ENCODE results near the gene IL22RA1.

IL22RA1 gene

DNA sequence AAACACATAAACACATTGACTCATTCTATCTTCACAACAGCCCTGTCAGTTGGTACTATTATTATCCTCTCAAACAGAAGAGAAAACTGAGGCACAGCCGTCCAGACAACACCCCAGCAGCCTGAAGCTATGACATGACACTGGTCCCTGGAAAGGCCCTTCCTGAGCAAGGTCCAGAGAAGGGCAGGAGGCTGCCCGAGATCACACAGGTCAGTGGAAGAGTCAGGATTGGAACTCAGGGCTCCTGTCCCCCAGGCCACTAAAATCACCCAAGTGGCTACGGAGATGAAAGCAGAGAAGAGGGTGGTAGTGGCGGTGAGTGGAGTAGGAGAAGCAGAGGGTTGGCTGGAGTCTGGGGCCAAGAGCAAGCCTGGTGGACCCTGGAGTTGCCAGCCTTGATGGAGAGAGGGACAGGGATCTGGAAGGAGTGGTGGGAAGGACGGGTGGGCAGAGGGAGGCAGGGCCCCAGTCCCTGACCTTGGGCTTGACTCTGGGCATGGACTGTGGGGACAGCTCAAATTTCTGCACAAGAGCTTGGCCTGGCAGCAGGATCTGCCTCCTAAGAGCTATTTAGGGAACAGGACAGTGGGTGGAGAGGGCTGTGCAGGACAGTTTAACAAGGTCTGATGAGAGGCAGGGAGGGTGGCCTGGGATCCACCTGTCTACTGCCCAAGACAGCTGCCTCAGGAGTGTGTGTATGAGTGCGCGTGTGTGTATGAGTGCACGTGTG, 46.8 kb downstream of the IL22RA1 start:
- no peak for DNase-seq

DNA sequence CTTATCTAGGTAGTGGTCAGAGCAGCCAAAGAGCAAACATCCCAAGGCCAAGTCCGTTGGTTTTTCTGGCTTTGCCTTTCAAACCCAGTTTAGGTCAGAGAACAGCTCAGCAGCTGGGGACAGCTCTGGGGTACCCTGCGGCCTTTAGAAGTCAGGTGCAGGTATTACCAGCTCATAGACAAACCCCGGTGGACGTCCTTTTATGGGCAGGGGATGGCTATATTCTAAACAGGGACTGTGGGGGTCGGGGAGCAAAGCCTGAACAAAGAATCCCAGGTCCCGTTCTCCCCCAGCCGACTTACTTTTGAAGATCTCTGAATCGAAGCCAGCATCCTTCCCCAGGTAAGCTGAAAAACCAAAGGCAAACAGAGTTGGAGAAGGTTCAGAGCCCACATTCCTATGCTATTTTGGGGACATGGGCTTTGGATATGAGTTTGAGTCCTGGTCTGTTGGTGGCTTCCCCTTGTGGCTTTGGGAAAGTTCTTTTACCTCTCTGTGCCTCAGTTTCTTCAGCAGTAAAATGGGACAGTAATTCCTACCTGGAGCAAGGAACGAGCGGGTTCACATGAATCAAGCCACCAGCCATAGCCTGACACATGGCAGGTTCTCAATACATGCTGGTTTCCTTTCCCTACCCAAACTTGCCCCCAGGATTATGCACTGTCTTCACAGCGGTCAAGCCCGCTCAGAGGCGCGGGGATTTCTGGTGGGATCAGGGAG, 47.6 kb downstream of the IL22RA1 start:
- DNase-seq: no peak

DNA sequence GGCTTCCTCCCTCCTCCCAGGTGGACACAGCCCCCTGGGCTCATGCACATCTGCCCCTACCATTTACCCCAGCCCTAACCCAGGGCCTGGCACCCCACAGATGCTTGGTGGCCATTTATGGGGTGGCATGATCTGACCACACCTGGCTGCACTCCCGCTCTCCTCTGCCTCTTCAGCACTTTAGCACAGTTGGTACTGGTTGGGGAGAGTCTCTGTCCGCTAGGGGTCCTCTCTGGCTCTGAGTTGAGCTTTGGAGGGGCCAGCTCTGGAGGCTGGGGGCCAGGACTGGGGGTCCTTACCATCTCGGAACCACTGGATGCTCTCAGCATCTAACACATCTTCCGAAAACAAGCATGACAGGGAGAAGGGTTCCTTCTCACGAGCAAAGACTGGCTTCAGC, 48.4 kb downstream of the IL22RA1 start:
- DNase-seq: no peak

DNA sequence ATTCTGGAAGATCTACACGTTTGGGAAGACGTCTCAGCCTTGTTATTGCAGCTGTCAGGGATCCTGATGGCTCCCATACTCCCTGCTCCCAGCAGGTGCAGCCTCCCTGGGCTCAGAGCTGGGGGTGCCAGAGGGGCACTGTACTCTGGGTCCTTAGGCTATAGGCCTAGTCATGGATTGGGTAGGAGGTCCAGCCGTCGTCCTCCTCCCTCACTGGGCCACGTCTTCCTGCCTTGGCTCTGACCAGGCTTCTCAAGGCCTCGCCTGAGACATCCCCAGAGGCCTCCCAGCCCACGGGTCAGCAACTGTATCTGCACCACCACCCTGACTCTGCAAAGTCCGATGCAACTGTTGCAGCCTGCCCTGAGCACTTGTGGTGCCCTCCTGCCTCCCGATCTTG, 49.2 kb downstream of the IL22RA1 start:
- DNase-seq: no peak

DNA sequence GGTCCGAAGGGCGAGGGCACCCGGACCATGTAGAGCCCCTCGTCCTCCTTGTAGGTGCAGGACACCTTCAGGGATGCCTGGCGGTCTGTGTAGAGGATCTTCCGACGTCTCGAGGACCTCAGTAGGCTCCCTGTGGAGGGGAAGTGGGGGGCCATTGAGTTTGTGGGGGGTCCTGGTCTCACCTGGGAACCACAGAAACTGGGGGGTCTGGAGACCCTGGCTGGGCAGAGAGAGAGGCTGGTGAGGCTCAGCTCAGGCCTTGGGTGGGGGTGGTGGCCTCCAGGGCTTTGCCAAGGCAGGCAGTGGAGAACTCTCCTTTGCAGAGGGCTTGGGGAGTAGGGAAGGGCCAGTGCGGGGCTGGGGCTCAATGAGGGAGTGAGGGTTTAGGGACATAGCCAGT, 50.0 kb downstream of the IL22RA1 start:
- DNase-seq: no peak

DNA sequence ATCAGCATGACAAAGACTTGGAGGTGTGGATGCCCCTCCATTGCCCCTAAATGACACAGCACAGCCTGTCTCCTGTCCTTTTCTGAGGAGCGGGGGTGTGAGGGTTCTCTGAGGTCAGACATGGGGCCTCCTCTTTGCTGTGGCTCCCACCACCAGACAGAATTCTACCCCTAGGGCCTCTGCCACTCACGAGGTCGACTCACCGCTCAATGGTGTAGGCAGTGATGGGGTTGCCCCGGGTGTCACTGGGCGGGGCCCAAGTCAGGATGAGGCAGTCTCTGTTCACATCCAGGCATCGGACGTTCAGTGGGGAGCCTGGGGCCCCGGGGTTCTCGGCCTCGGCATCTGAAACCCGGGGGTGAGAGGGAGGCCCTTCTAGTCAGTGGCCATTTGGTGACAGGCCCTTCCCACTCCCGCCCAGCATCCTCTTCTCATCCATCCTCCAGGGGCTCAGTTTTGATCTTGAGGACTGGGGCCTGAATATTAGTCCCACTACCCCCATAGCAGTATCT, 50.9 kb downstream of the IL22RA1 start:
- DNase-seq: no peak

DNA sequence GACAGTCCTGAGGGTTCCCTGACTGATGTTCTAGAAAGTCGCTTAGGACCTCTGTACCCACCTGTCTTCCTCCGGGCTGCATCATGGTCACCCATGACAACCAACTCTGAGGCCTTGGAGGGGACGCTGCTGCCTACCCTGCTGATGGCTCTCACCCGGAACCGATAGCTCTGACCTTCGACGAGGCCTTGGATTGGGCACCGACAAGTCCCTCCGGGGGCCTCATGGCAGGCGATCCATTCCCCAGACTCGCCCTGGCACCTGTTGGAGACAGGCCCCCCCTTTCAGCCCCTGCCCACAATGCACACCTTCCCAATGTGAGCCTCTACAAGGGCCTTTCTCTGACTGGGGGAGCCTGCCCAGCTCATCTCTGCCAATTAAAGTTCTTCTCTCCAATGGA, 52.2 kb downstream of the IL22RA1 start:
- DNase-seq: no peak

DNA sequence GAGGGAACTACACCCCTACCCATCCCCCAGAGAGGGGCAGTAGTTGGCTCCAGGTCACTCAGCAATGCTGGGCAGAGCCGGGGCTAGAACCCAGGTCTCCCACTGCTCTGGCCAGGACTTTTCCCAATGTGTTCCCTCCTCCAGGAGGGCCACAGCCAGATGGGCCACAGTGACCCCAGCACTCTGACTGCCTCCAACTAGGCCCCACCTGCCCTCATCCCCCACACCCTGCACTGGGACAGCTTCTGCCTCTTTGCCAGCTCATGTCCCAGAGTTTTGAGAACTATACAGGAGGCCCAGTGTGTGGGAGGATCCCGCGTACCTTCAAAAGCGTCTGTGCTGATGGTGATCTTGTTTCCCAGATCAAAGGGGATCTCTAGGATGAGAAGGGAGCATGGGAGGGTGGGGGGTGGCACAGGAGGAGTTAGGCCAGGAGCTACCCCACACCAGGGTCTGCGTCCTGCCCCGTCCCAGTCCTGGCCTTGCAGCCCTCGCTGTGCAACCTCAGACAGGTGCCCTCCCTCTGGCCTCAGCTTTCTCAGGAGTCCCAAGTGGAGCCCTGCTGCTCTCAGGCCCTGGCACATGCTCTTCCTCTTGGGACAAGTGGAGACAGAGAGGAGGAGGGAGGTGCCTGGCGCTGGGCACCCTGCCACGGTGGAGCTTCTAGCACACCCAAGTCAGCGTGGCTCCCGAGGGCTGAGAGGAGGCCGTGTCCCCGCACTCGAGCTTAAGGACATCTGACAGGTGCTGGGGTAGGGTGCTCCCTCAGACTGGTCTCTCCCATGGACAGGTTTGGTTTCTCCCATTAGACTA, 53.0 kb downstream of the IL22RA1 start:
- DNase-seq: no peak

DNA sequence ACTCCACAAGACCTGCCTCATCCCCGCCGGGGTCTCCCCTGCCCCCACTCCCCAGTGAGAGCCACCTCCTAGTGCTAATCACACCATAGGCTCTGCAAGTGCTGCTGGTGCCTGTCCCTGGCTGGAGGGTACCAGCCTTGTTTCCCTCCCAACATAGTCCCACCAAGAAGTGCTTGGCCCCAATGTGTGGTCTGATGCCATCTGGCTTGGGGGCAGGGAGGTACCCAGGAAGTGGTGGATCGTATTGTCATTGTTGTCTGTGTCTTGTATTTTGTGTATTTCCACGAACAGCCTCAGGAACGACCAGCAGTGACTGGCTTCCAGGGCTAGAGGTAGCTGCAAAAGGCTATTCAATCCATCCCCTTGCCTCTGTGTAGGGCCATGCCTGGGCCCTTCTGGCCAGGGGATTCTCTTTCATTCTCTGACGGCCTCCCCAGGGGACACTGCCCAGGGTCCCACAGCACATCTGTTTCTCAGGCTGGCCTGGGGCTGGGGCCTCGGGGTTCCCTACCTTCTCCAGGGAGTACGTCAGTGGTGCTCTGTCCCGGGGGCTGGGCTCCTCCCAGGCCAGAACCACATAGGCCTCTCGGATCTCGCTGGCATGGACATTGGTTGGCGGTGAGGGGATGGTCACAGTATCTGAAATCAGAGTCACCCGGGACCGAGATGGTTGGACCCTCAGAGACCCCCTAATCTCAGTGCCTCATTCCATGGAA, 53.8 kb downstream of the IL22RA1 start:
- no peak for DNase-seq

DNA sequence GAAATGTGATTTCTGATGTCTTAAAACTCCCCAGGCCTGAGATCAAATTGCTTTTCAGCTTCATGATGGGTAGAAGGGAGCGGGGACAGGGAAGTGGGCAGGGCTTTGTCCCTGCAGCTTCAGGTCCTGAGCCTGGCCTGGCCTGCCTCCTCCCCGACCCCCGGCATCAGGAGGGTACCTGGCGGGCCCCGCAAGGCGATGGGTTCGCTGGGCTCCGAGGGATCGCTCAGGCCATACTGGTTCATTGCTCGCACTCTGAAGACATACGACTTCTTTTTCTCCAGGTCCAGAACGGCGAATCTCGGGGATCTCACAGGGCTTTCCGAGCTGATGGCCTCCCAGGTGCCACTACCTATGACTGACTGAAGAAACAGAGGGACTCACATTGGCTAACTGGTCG, 56.5 kb downstream of the IL22RA1 start:
- no peak for DNase-seq

DNA sequence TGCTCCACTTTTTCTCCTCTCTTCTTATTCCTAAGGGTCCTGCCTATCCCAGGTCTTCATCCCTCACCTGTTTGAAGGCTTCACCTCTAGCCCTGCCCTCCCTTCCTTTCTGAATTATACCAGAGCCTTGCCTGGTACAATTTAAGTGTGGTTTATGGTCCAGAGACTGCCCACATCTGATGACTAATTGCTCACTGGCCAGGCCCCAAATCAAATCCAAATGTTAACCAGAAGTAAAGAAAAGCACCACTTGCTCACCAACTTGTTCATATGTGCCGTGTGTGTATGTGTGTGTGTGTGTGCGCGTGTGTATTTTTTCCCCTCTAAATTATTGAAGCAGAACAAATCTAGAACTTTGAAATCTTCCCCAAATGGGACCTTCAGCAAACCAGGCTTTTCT, 57.4 kb downstream of the IL22RA1 start:
- no peak for DNase-seq

DNA sequence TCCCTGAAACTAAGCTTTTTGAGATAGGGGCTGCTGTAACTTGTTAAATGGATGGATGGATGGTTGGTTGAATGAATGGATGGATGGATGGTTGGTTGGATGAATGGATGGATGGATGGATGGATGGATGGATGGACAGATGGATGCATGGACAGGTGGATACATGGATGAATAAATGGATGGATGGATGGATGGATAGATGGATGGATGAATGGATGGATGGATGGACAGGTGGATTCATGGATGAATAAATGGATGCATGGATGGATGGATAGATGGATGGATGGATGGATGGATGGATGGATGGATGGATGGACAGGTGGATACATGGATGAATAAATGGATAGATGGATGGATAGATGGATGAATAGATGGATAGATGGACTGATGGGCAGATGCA, 57.9 kb downstream of the IL22RA1 start:
- no peak for DNase-seq

DNA sequence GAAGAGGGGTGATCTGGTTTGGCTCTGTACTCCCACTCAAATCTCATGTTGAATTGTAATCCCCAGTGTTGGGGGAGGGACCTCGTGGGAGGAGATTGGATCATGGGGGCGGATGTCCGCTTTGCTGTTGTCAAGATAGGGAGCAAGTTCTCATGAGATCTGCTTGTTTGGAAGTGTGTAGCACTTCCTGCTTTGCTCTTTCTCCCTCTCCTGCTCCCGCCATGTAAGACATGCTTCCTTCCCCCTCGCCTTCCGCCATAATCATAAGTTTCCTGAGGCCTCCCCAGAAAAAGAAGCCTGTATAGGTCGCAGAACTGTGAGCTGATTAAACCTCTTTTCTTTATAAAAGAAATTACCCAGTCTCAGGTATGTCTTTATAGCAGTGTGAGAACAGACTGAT, 58.9 kb downstream of the IL22RA1 start:
- no peak for DNase-seq

DNA sequence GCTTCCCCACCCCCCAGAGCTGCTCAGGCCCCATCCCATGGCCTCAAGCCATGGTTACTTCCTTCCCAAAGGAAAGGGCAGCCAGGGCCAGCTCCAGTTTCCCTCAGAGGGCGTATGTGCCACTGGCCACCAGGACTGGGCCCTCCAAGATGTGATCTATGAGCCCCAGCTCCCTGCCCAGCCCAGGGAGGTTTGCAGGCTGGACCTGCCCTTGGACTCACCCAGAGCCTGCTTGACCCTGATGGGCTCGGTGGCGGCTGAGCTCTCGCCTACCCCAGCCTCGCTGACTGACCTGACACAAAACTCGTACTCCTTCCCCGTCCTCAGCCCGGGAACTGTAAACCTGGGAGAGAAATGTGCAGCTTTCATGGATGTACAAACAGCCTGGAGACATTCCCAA, 60.6 kb downstream of the IL22RA1 start:
- DNase-seq: no peak

DNA sequence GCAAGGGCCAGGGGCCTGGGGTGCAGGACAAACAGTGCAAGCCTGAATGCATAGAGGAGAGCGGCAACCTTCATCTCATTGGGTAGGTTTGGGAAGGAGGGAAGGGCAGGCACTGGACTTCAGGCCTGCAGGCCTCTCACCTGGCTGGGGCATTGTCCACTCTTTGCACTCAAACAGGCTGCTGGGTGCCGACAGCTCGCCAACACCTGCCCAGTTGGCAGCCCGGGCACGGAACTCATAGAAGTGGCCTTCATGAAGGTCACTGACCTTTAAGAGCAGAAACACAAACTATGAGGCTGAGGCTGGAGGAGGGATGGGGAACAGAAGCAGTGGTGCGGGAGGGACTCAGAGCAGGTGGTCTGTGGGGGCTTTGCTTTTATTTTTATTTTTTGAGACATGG, 61.8 kb downstream of the IL22RA1 start:
- no peak for DNase-seq

DNA sequence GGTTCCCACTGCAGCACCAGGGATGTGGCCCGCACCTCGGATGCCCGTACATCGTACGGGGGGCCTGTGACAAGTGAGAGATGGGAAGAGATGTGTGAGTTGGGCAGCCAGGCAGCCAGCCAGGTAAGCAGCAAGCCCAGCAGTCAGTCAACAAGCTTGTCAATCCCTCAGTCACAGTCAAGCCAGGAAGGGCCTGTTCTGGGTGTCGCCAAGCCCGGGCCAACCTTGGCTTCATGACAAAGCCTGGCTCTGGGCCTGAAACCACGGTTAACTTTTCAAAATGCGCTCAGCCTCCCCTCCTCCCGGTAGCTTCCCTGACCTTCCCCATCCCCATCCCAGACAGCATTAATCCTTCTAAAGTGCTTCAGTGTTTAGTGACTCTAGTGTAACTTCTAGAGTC, 62.8 kb downstream of the IL22RA1 start:
- no peak for DNase-seq

DNA sequence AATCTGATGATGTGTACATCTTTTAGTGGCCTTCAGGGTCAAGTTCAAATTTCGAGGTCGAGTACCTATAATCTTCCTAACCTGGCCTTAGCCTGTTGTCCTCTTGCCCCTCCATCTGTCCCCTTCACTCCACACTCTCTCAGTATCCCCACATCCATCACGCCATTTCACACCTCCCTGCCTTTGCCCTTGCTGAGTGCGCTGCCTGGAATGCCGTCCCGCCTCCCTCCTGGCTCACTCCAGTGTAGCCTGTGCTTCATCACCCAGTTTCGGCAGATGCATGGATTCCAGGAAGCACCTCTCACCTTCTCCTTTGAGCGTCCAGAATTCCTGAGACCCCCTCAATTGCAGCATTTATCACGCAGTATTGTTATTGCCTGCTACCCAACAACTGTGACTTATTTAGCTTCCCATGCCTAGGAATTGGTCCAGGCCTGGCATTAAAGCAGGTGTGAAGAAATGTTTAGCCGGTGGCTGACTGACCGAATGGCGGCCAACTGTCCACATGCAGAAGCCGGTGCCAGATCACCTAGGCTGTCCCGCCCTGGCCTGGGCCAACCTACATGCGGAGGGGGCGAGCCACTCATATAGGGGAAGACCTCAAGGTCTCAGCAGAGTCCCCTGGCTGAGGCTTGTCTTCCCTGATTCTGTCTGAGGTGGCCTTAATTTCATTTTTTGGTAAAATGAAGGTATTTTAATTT, 65.5 kb downstream of the IL22RA1 start:
- DNase-seq: no peak

DNA sequence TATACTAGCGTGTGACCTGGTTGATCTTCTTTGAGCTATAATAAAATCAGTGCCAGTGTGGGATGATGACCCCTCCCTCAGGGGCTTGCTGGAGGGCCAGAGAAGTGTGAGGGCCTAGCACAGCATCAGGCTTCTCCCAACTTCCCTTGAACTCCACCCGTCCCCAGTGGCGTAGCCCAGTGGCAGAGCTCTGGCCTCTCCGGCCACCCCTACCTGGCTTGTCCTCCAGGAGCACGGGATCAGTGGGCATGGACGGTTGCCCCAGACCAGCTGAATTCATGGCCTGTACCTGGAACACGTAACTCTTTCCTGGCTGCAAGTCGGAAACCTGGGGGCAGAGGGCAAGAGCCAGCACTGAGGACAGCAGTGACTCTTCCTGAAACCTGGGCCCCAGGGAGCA, 67.0 kb downstream of the IL22RA1 start:
- no peak for DNase-seq

DNA sequence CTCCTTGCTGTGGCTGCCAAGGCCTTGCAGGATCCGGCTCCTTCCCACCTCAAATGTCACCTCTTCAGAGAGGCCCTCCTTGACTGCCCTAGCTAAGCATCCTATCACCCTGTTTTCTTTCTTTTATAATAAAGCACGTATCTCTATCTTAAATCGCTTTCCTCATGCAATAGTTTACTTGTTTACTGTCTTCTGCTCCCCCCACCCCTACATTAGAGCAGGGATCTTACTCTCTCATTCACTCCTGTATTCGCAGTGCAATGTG, 67.4 kb downstream of the IL22RA1 start:
- DNase-seq: no peak

DNA sequence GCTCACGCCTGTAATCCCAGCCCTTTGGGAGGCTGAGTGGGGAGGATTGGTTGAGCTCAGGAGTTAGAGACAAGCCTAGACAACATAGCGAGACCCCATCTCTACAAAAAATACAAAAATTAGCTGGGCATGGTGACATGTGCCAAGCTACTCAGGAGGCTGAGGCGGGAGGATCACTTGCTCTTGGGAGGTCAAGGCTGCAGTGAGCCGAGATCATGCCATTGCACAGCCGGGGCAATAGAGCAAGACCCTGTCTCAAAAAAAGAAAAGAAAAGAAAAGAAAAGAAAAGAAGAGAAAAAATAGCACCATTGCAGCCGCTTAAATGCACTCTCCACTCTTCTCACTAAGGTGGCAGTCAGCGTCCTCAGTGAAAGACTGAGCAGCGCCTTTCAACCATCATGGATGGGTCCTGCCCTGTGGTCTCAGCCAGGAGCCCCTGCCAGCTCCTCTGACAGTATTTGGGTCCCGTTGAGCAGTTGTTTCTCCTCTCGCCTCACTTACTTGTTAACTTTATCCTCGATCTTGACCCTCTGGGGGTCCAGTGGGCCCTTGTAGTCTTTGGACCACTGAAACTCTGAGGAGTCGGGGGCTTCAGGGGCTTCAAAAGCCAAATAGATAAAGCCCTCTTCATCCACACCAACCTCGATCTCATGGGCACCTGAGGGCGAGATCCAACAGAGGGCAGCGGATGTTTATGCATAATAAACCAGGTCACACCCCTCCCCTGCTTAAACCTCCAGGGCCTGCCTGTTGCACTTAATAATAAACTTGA, 67.9 kb downstream of the IL22RA1 start:
- DNase-seq: no peak

DNA sequence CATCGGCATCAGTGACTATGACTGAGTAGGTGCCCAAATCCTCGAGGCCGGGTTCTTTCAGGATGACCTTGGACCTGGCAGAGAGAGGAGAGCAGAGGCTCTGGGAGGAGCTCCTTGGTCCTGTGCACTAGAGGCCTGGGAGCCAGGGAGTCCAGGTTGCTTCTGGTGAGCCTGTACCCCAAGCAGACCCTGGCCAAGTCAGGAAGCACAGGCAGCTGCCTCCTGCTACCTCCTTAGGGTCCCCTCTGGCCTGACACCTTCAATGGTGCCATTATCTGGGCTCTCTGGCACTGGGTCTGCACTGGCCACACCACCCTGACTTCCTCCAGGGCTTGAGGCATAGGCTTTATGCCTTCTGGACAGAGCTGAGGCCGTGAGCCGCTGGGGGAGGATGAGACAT, 68.7 kb downstream of the IL22RA1 start:
- no peak for DNase-seq

DNA sequence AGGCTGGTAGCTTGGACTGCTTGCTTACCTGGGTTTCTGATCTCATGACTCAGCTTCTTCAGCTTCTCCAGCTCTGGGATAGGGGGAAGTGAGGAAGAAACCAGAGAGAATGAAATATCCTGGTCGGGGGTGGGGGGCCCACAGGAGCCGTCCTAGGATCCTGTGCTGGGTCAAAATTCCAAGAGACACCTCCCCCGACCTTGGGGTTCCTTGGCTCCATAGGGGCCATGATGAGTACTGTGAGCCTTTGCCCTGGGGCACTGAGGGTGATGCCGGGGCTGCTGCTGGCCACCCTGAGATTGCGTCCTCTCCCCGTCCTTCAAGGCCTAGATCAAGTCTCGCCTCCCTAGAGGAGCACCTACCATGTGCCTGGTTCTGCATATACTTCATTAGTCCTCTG, 71.0 kb downstream of the IL22RA1 start:
- no peak for DNase-seq

All from activated CD4-positive, alpha-beta T cell treated with anti-CD3 and anti-CD28 coated beads, Interleukin-2, Interleukin-6, amounts not matched to agents 100 ng/mL and 50 ng/mL, durations not matched to agents 16 hours and 8 hours (primary cell).